ENCODE results near the gene TRIM33. TPM values are rescaled to one million over a fixed set of nuclear protein-coding genes. Genes with fewer than 3 reads are reported as not detected.

The TRIM33 gene
- total RNA-seq, 1 experiment from 2014 or later: 28.7 TPM

- no peak overlapping the region for H3K27ac Mint-ChIP-seq (ENCODE audit: unreplicated experiment)
- CTCF ChIA-PET: no interaction called here
- no peaks in the 10 kb centered on the region for H3K36me3 Mint-ChIP-seq (ENCODE audit: insufficient read depth, unreplicated experiment)
- DNase-seq: no peak
- no peaks in the 10 kb centered on the region for H3K27me3 Mint-ChIP-seq (ENCODE audit: insufficient read depth, unreplicated experiment)
- H3K36me3 ChIP-seq (ENCODE audit: control insufficient read depth, insufficient read depth, low read length): no peaks in the 10 kb centered on the region
- BruUV-seq (replicated peaks): no TSS peak
- no peaks in the 10 kb centered on the region for H3K4me1 ChIP-seq
- no peaks in the 10 kb centered on the region for H3K4me1 Mint-ChIP-seq (ENCODE audit: low read depth, unreplicated experiment)
- no peak overlapping the region for H3K4me3 Mint-ChIP-seq (ENCODE audit: unreplicated experiment)
- no peak overlapping the region for H3K4me3 ChIP-seq (ENCODE audit: low read depth, low read length)
- no peaks in the 10 kb centered on the region for H3K27me3 ChIP-seq (replicated peaks; ENCODE audit: control insufficient read depth, insufficient read depth, low read length)
- H3K9me3 Mint-ChIP-seq (ENCODE audit: unreplicated experiment): no peaks in the 10 kb centered on the region
- intact Hi-C loops (cut with micrococcal nuclease; ENCODE audit: unreplicated experiment): no loop called here
- no peak for TF ChIP-seq CTCF (IDR thresholded peaks at IDR 0.05; ENCODE audit: insufficient read depth in 1 of 2, low read depth in 1 of 2, low read length in 1 of 2, severe bottlenecking in 1 of 2, unreplicated experiment in 1 of 2)
- no peaks in the 10 kb centered on the region for H3K9me3 ChIP-seq
- POLR2A ChIA-PET: no interaction called here
These were observed 131.0 kb downstream of the TRIM33 start for GRCh38 chr1:114379987-114380386.

GRCh38 chr1:114379358-114379757 is 131.6 kb downstream of the TRIM33 start:
- no peaks in the 10 kb centered on the region for H3K9me3 Mint-ChIP-seq (ENCODE audit: unreplicated experiment)

GRCh38 chr1:114377356-114377755 is 133.6 kb downstream of the TRIM33 start:
- H3K9me3 ChIP-seq: no peaks in the 10 kb centered on the region
- H3K4me3 ChIP-seq (ENCODE audit: low read depth, low read length): no peak overlapping the region
- H3K27me3 ChIP-seq (replicated peaks; ENCODE audit: control insufficient read depth, insufficient read depth, low read length): no peaks in the 10 kb centered on the region
- ChIA-PET CTCF (no interaction called here), POLR2A (no interaction called here)
- no peaks in the 10 kb centered on the region for H3K36me3 ChIP-seq (ENCODE audit: control insufficient read depth, insufficient read depth, low read length)
- H3K4me1 ChIP-seq: no peaks in the 10 kb centered on the region
- Mint-ChIP-seq H3K36me3 (ENCODE audit: insufficient read depth, unreplicated experiment) (no peaks in the 10 kb centered on the region), H3K4me1 (ENCODE audit: low read depth, unreplicated experiment) (no peaks in the 10 kb centered on the region), H3K27ac (ENCODE audit: unreplicated experiment) (no peak overlapping the region), H3K9me3 (ENCODE audit: unreplicated experiment) (no peaks in the 10 kb centered on the region), H3K4me3 (ENCODE audit: unreplicated experiment) (no peak overlapping the region), H3K27me3 (ENCODE audit: insufficient read depth, unreplicated experiment) (no peaks in the 10 kb centered on the region)
- no peak for DNase-seq
- no TSS peak for BruUV-seq (replicated peaks)
- no peak for TF ChIP-seq CTCF (IDR thresholded peaks at IDR 0.05; ENCODE audit: insufficient read depth in 1 of 2, low read depth in 1 of 2, low read length in 1 of 2, severe bottlenecking in 1 of 2, unreplicated experiment in 1 of 2)
- intact Hi-C loops (cut with micrococcal nuclease; ENCODE audit: unreplicated experiment): no loop called here

More at GRCh38 chr1:114379358-114379757, 131.6 kb downstream of the TRIM33 start:
- ChIA-PET POLR2A (no interaction called here), CTCF (no interaction called here)
- Mint-ChIP-seq H3K4me1 (ENCODE audit: low read depth, unreplicated experiment) (no peaks in the 10 kb centered on the region), H3K27ac (ENCODE audit: unreplicated experiment) (no peak overlapping the region), H3K27me3 (ENCODE audit: insufficient read depth, unreplicated experiment) (no peaks in the 10 kb centered on the region), H3K4me3 (ENCODE audit: unreplicated experiment) (no peak overlapping the region), H3K36me3 (ENCODE audit: insufficient read depth, unreplicated experiment) (no peaks in the 10 kb centered on the region)
- Histone ChIP-seq H3K36me3 (ENCODE audit: control insufficient read depth, insufficient read depth, low read length) (no peaks in the 10 kb centered on the region), H3K27me3 (replicated peaks; ENCODE audit: control insufficient read depth, insufficient read depth, low read length) (no peaks in the 10 kb centered on the region), H3K4me1 (no peaks in the 10 kb centered on the region), H3K4me3 (ENCODE audit: low read depth, low read length) (no peak overlapping the region), H3K9me3 (no peaks in the 10 kb centered on the region)
- no peak for DNase-seq
- intact Hi-C loops (cut with micrococcal nuclease; ENCODE audit: unreplicated experiment): no loop called here
- no peak for TF ChIP-seq CTCF (IDR thresholded peaks at IDR 0.05; ENCODE audit: insufficient read depth in 1 of 2, low read depth in 1 of 2, low read length in 1 of 2, severe bottlenecking in 1 of 2, unreplicated experiment in 1 of 2)
- BruUV-seq (replicated peaks): no TSS peak
